Panc1 (cell line): ENCODE results near the gene PSPC1.
A peak's percentile ranks its signal among the peaks of the same experiment; 100 is the strongest.

ENCODE experiments used
- CTCF ChIP-seq: fragments of 450-650 bp; IDR thresholded peaks from 2 replicates; pipeline ENCODE4 v1.5.1; 2017; ENCODE audit warnings: mild to moderate bottlenecking
- POLR2AphosphoS5 ChIP-seq: IDR thresholded peaks from 2 replicates; pipeline ENCODE4 v1.6.1; 2012; ENCODE audit warnings: mild to moderate bottlenecking, low read depth, low read length, moderate library complexity
- SIN3A ChIP-seq: IDR thresholded peaks from 2 replicates; pipeline ENCODE4 v1.6.1; 2012; ENCODE audit warnings: low read depth, mild to moderate bottlenecking, low read length, moderate library complexity, borderline replicate concordance; ENCODE audit not compliant: insufficient read depth
- TCF7L2 ChIP-seq: IDR thresholded peaks from 2 replicates; pipeline ENCODE4 v1.6.1; 2011; ENCODE audit warnings: mild to moderate bottlenecking, low read depth, low read length, inconsistent platforms

- no peak for TF ChIP-seq CTCF
- TF ChIP-seq POLR2AphosphoS5: peak; percentile 20; the same call in 1 of the 2 replicates
- TF ChIP-seq TCF7L2: no peak
- no peak for TF ChIP-seq SIN3A
Measured at GRCh38 chr13:19664481-19665230, 118.1 kb downstream of the PSPC1 start.
